HG03575 (cell line): ENCODE results near the gene KCNT2.
"Not testable (repeated sequence)": the region's sequence is repeated elsewhere in the genome, so short reads cannot be mapped to it uniquely, and the experiment has no call there.

Experiments used
- ATAC-seq: cut with Tn5 transposase; IDR thresholded peaks from one replicate; pipeline ENCODE4 v1.9.1; 2021; ENCODE audit not compliant: unreplicated experiment, insufficient number of reproducible peaks, low FRiP score; ENCODE audit errors: extremely low read depth

Gene KCNT2

GRCh38 chr1:196608390-196609369 is at the start of gene KCNT2:
Gene KCNT2, minus strand, starts transcription at chr1:196608440. Its CDS starts 131 bp downstream, at chr1:196608309.
- no peak for ATAC-seq

GRCh38 chr1:196655494-196655893 is 47.3 kb upstream of the KCNT2 start:
- ATAC-seq: no peak

GRCh38 chr1:196655071-196655470 is 46.8 kb upstream of the KCNT2 start:
- no peak for ATAC-seq

- ATAC-seq: no peak
These were observed 46.0 kb upstream of the KCNT2 start for GRCh38 chr1:196654271-196654670.

- no peak for ATAC-seq
These were observed 43.5 kb upstream of the KCNT2 start, which contains the start of gene CFH for GRCh38 chr1:196651637-196652215. Gene CFH, plus strand, starts transcription at chr1:196652043. Its CDS starts 75 bp downstream, at chr1:196652118.

GRCh38 chr1:196651079-196651478 is 42.8 kb upstream of the KCNT2 start:
- ATAC-seq: no peak

GRCh38 chr1:196650403-196650802 is 42.2 kb upstream of the KCNT2 start:
- no peak for ATAC-seq

- no peak for ATAC-seq
These were observed 41.8 kb upstream of the KCNT2 start for GRCh38 chr1:196649990-196650389.

GRCh38 chr1:196640976-196641375 is 32.7 kb upstream of the KCNT2 start:
- ATAC-seq: no peak

GRCh38 chr1:196639291-196639690 is 31.1 kb upstream of the KCNT2 start:
- not testable (repeated sequence) for ATAC-seq

GRCh38 chr1:196638466-196638865 is 30.2 kb upstream of the KCNT2 start:
- ATAC-seq: no peak

- ATAC-seq: no peak
These were observed 29.4 kb upstream of the KCNT2 start for GRCh38 chr1:196637606-196638005.

GRCh38 chr1:196628838-196629237 is 20.6 kb upstream of the KCNT2 start:
- no peak for ATAC-seq

- no peak for ATAC-seq
These were observed 14.8 kb upstream of the KCNT2 start for GRCh38 chr1:196623079-196623478.

- no peak for ATAC-seq
These were observed 11.5 kb upstream of the KCNT2 start for GRCh38 chr1:196619721-196620120.

GRCh38 chr1:196611873-196612272 is 3.6 kb upstream of the KCNT2 start:
- no peak for ATAC-seq

- no peak for ATAC-seq
These were observed 1.1 kb upstream of the KCNT2 start for GRCh38 chr1:196609370-196609737.

- ATAC-seq: no peak
These were observed 259 bp downstream of the KCNT2 start for GRCh38 chr1:196607981-196608380.

GRCh38 chr1:196603651-196604050 is 4.6 kb downstream of the KCNT2 start:
- no peak for ATAC-seq
